Psoas muscle (tissue), 8 donors: ENCODE data around the gene LRP5. TPM values are rescaled to one million over a fixed set of nuclear protein-coding genes. Genes with fewer than 3 reads are reported as not detected.
"Not testable (repeated sequence)": the region's sequence is repeated elsewhere in the genome, so short reads cannot be mapped to it uniquely, and the experiment has no call there.

Experiments
- ATAC-seq, 4 donors: fragments of 200-7000 bp; cut with Tn5 transposase; one replicate each; pipeline ENCODE4 v1.9.1; 2020; ENCODE audit warnings: moderate library complexity in 3 of 4, mild to moderate bottlenecking in 2 of 4
- DNase-seq, 2 donors: peaks; one replicate each; pipeline ENCODE4 v3.0.0-alpha.2; 2020
- H3K27ac ChIP-seq: fragments of 200-600 bp; one replicate; pipeline ENCODE4 v1.8.0; 2022
- H3K27me3 ChIP-seq, 3 donors: fragments of 200-600 bp in 1 of 3; one replicate each; pipeline versions ENCODE4 v1.6.1 to v1.8.0; 2013 to 2022; ENCODE audit warnings: low read length in 2 of 3, mild to moderate bottlenecking in 2 of 3, moderate library complexity in 1 of 3; ENCODE audit not compliant: insufficient read depth in 3 of 3
- H3K36me3 ChIP-seq, 2 donors: fragments of 200-600 bp in 1 of 2; one replicate each; pipeline versions ENCODE4 v1.6.1 to v1.8.0; 2013 to 2022; ENCODE audit warnings: low read depth in 1 of 2, mild to moderate bottlenecking in 1 of 2, moderate library complexity in 1 of 2; ENCODE audit not compliant: insufficient read depth in 1 of 2
- H3K4me1 ChIP-seq: fragments of 200-600 bp; one replicate; pipeline ENCODE4 v1.8.0; 2022
- H3K4me3 ChIP-seq: fragments of 200-600 bp; one replicate; pipeline ENCODE4 v1.8.0; 2022; ENCODE audit warnings: mild to moderate bottlenecking
- H3K9me3 ChIP-seq: fragments of 200-600 bp; one replicate; pipeline ENCODE4 v1.8.0; 2022
- CTCF ChIP-seq: fragments of 200-600 bp; IDR thresholded peaks from one replicate; pipeline ENCODE4 v1.8.0; 2022; ENCODE audit warnings: antibody characterized with exemption
- WGBS, 3 donors: extraction: QIAGEN DNeasy Blood & Tissue Kit; methylation state at CpG; one replicate each; pipeline versions ENCODE4 v1.1.6 to v1.1.7; 2013; 5-methylcytosine and 5-hydroxymethylcytosine counted together
- intact Hi-C, 2 donors: fragments of 100-400 bp; cut with DNase I; formaldehyde crosslinking; loops; one replicate each; pipeline versions ENCODE4 v1.11.0 to v1.14.2; 2022
- polyA plus RNA-seq, 3 donors: library from polyadenylated mRNA; stranded (reverse); fragments of 200-250 nt; gene quantifications; one replicate each; pipeline ENCODE4 v1.2.3, GENCODE V29; 2013
- total RNA-seq, 4 donors: library from RNA; stranded (reverse); fragmentation: NEBNext Ultra II Directional in 2 of 4; extraction: Animal tissue kit (Norgen Biotek cat#: 25700) in 2 of 4; gene quantifications; one replicate each; pipeline versions ENCODE4 v1.2.1 to v1.2.4, GENCODE V29; 2021 to 2023
- donor health status: healthy with polysubstance abuse.
- donor health status: DM: no; HTN: no; CAD: no; lungs with moderate emphysema.
- donor health status: Bipolar disorder and iron deficiency.
- donor health status: healthy.
- donor health status: DM: yes; HTN: yes; CAD: no.
- donor health status: DM: no; HTN: no; CAD: no.
- donor health status: DM: no; HTN: no; CAD: no.
- donor health status: DM: yes; HTN: yes; CAD: no.

The LRP5 gene
- total and polyA plus RNA-seq, 7 donors, result 5.3 to 19.2 (median 16.7) TPM

- WGBS, 3 donors, result 60 to 71% (median 69%) methylated on average over 3 of the region's 3 CpGs
- peaks cover 0 to 55% of the 10 kb centered on the region in 2 donors for H3K36me3 ChIP-seq
- no peaks in the 10 kb centered on the region for H3K27me3 ChIP-seq
- H3K9me3 ChIP-seq, result peaks cover 15% of the 10 kb centered on the region
- no peaks in the 10 kb centered on the region for H3K4me1 ChIP-seq
- peak in 3 of 4 donors; percentile 26 to 49 (median 47) for ATAC-seq
- no peak for DNase-seq
- TF ChIP-seq CTCF, result no peak
- H3K4me3 ChIP-seq, result no peak overlapping the region
- intact Hi-C loops, result no loop called here
- no peak overlapping the region for H3K27ac ChIP-seq
Observed at GRCh38 chr11:68430801-68431200, 118.4 kb downstream of the LRP5 start.

GRCh38 chr11:68431984-68432645 is 119.7 kb downstream of the LRP5 start:
- Histone ChIP-seq H3K27ac (no peak overlapping the region), H3K27me3 (no peaks in the 10 kb centered on the region), H3K36me3 (peaks cover 0 to 41% of the 10 kb centered on the region in 2 donors), H3K9me3 (peaks cover 15% of the 10 kb centered on the region), H3K4me1 (peaks cover 3% of the 10 kb centered on the region), H3K4me3 (no peak overlapping the region)
- ATAC-seq, result peak in 3 of 4 donors; percentile 27 to 34 (median 29)
- WGBS, 3 donors, result 56 to 80% (median 58%) methylated on average over 24 of the region's 24 CpGs
- DNase-seq, result no peak
- intact Hi-C loops, result no loop called here
- TF ChIP-seq CTCF, result no peak

- Histone ChIP-seq H3K27me3 (no peaks in the 10 kb centered on the region), H3K4me3 (no peak overlapping the region), H3K27ac (no peak overlapping the region), H3K9me3 (peaks cover 15% of the 10 kb centered on the region), H3K36me3 (peaks cover 0 to 40% of the 10 kb centered on the region in 2 donors), H3K4me1 (peaks cover 5% of the 10 kb centered on the region)
- ATAC-seq, result no peak
- no peak for TF ChIP-seq CTCF
- 71 to 77% (median 77%) methylated on average over 16 to 17 of the region's 17 CpGs for WGBS, 3 donors
- intact Hi-C loops, result no loop called here
- DNase-seq, result no peak
Observed at GRCh38 chr11:68432874-68433273, 120.5 kb downstream of the LRP5 start.

GRCh38 chr11:68433541-68433940 is 121.2 kb downstream of the LRP5 start:
- peaks cover 5% of the 10 kb centered on the region for H3K4me1 ChIP-seq
- WGBS, 3 donors, result 90 to 94% (median 91%) methylated on average over 31 of the region's 31 CpGs
- peaks cover 15% of the 10 kb centered on the region for H3K9me3 ChIP-seq
- no peak overlapping the region for H3K4me3 ChIP-seq
- TF ChIP-seq CTCF, result no peak
- intact Hi-C loops, result no loop called here
- H3K27me3 ChIP-seq, result no peaks in the 10 kb centered on the region
- no peak for ATAC-seq
- no peak overlapping the region for H3K27ac ChIP-seq
- DNase-seq, result no peak
- H3K36me3 ChIP-seq, result peaks cover 0 to 39% of the 10 kb centered on the region in 2 donors

GRCh38 chr11:68434159-68434558 is 121.8 kb downstream of the LRP5 start:
- ATAC-seq, DNase-seq, intact Hi-C loops, H3K27me3 ChIP-seq, H3K4me1 ChIP-seq, H3K4me3 ChIP-seq, H3K27ac ChIP-seq, H3K9me3 ChIP-seq: not testable (repeated sequence)
- H3K36me3 ChIP-seq, result peaks cover 0 to 39% of the 10 kb centered on the region in 2 donors
- 90 to 93% (median 91%) methylated on average over 5 of the region's 5 CpGs for WGBS, 3 donors
